GM12865 (cell line): Measurements from ENCODE around the gene GDPGP1.
"Not testable (repeated sequence)": the region's sequence is repeated elsewhere in the genome, so short reads cannot be mapped to it uniquely, and the experiment has no call there.

ENCODE experiments used
- DNase-seq: peaks from one replicate; pipeline ENCODE4 v3.0.0; 2010; ENCODE audit warnings: low read depth
- H3K4me3 ChIP-seq: 2 replicates; pipeline ENCODE4 v1.5.1; 2011; ENCODE audit warnings: mild to moderate bottlenecking, low read depth, low read length, control low read depth
- CTCF ChIP-seq: IDR thresholded peaks from 2 replicates; pipeline ENCODE4 v1.5.1; 2011; ENCODE audit warnings: low read length, control low read depth, low read depth, inconsistent platforms; ENCODE audit not compliant: insufficient read depth; ENCODE audit errors: missing control alignments

GDPGP1 gene

DNA sequence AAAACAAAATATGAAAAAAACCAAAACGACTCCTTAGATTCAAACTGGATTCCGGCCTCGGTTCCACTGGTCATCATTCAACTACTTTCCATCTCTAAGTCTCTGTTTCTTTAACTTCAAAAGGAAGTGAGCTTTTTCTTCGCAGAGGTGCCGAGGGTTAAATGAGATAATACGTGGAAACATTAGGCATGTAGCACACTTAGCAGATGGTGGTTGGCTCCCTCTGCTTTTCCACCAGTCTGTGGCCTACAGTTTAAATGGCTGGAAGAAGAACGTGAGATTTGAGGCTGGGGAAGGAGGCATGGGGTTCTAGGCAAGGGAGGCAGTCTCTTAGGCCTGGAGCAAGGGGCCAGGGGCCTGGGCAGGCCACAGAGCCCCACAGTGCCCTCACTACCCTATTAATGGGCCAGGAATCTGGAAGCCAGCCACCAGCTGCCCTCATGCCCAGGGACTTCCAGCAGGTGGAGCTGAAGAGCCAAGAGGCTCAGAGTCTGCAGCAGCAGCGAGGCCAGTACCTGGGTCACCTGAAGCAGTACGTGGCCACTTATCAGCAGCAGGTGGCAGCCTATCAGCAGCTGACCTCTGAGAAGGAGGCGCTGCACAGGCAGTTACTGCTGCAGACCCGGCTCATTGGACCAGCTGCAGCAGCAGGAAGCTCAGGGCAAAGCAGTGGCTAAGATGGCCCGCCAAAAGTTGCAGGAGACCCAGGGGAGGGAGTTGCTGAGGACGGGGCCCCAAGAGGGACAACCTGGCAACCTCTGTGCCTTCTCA, 59.2 kb downstream of the GDPGP1 start:
- DNase-seq = peak; percentile 80
- TF ChIP-seq CTCF = peak; percentile 86
- not testable (repeated sequence) for H3K4me3 ChIP-seq

DNA sequence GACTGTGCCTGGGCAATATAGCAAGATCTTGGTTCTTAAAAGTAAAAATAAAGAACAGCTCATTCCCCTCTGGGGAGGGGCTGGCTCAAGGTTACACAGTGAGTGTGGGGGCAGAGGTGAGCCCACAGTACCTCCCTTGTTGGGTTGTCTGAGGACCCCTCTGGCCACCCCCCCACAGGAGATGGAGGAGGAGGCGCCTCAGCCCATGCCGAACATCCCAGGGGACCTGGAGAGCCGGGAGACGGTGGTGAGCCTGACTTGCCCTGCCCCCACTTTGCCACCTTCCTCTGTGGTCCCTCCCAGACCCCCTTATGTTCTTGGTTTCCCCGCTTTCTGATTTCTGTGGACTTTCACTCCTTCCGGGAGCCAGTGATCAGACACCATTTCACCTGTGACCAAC, 60.1 kb downstream of the GDPGP1 start:
- no peak overlapping the region for H3K4me3 ChIP-seq
- DNase-seq = no peak
- TF ChIP-seq CTCF = no peak

DNA sequence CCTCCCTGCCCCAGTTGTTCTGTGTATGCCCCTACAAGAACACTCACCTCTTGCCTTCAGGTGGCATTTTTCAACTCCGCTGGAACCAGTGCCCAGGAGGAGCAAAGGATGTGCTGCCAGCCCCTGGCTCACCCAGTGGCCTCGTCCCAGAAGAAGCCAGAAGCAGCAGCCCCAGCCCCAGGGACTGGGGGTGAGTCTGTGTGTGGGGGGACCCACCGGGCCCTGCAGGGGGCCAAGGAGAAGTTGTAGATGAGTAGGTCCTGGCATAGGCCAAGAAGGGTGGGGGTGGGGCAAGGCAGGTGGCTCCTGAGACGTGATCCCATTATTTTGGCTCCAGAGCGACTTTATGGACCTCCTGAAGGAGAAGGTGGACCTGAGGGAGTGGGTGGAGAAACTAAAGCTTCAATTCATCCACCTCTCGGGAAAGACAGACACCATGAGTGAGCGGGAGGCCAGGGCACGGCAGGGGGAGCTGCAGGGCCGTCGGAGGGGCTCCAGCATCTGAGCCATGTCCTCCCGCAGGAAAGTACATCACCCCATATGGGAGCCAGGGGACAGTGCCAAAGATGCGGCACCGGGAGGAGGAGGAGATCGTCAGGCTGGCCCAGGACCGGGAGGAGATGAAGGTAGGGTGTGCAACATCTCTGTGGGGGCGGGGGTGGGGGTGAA, 60.7 kb downstream of the GDPGP1 start:
- no peak for TF ChIP-seq CTCF
- no peak for DNase-seq

DNA sequence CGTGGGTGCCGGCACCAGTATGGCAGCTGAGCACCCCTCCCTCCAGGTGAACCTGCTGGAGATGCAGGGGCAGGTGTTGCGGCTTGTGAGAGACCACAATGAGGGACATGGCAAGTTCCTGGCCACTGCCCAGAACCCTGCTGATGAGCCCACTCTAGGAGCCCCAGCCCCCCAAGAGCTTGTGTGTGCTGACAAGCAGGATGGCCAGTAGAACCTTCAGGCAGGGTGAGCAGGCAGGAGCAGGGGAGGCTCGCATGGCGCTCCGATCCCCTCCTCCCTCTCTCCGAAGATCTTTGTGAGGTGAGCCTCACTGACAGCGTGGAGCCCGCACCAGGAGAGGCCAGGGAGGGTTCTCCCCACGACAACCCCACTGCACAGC, 61.2 kb downstream of the GDPGP1 start:
- no peak for DNase-seq
- no peak overlapping the region for H3K4me3 ChIP-seq
- TF ChIP-seq CTCF = no peak

More for the DNA sequence above, 60.7 kb downstream of the GDPGP1 start:
- H3K4me3 ChIP-seq = no peak overlapping the region
